DOHH2 (cell line): ENCODE data around the gene RPL15.
A peak's percentile ranks its signal among the peaks of the same experiment; 100 is the strongest.

Experiments
- H3F3A ChIP-seq: fragments of 200-600 bp; sonication (generic), shearing (Covaris generic); 2 replicates; pipeline ENCODE4 v1.6.0; 2016; ENCODE audit warnings: antibody characterized with exemption, mild to moderate bottlenecking; ENCODE audit not compliant: control insufficient read depth, insufficient read depth
- H3K27ac ChIP-seq: fragments of 200-600 bp; sonication (generic); 2 replicates; pipeline ENCODE4 v1.5.1; 2014; ENCODE audit warnings: low read depth, mild to moderate bottlenecking, low read length, moderate library complexity
- H3K27me3 ChIP-seq: fragments of 200-600 bp; sonication (generic); 2 replicates; pipeline ENCODE4 v1.6.1; 2014; ENCODE audit warnings: mild to moderate bottlenecking, low read length, mixed read lengths; ENCODE audit not compliant: control insufficient read depth
- H3K36me3 ChIP-seq: fragments of 200-600 bp; sonication (generic); 2 replicates; pipeline ENCODE4 v1.6.1; 2014; ENCODE audit warnings: mild to moderate bottlenecking, low read length, moderate library complexity, mixed read lengths; ENCODE audit not compliant: control insufficient read depth
- H3K4me1 ChIP-seq: fragments of 200-600 bp; sonication (generic); 2 replicates; pipeline ENCODE4 v1.6.1; 2014; ENCODE audit warnings: mild to moderate bottlenecking, low read length, mixed read lengths; ENCODE audit not compliant: control insufficient read depth
- H3K4me2 ChIP-seq: fragments of 200-600 bp; sonication (generic); 2 replicates; pipeline ENCODE4 v1.6.0; 2014; ENCODE audit warnings: mild to moderate bottlenecking, low read length, moderate library complexity
- H3K4me3 ChIP-seq: fragments of 200-600 bp; sonication (generic); 2 replicates; pipeline ENCODE4 v1.5.1; 2014; ENCODE audit warnings: mild to moderate bottlenecking, low read length, mixed read lengths
- H3K79me2 ChIP-seq: fragments of 200-600 bp; sonication (generic); 2 replicates; pipeline ENCODE4 v1.6.1; 2014; ENCODE audit warnings: mild to moderate bottlenecking, low read length, mixed read lengths; ENCODE audit not compliant: control insufficient read depth
- H3K9me2 ChIP-seq: fragments of 200-600 bp; sonication (generic); replicated peaks from 2 replicates; pipeline ENCODE4 v1.6.1; 2014; ENCODE audit warnings: mild to moderate bottlenecking, low read length, mixed read lengths; ENCODE audit not compliant: control insufficient read depth
- H3K9me3 ChIP-seq: fragments of 200-600 bp; sonication (generic); 2 replicates; pipeline ENCODE4 v1.6.1; 2014; ENCODE audit warnings: antibody characterized with exemption, low read length, mixed read lengths; ENCODE audit not compliant: control insufficient read depth, insufficient read depth
- H4K20me1 ChIP-seq: fragments of 200-600 bp; sonication (generic); 2 replicates; pipeline ENCODE4 v1.6.0; 2014; ENCODE audit warnings: low read depth, mild to moderate bottlenecking, antibody characterized with exemption, low read length, moderate library complexity; ENCODE audit not compliant: control insufficient read depth, insufficient read depth
- CTCF ChIP-seq: fragments of 200-600 bp; sonication (generic); IDR thresholded peaks from one replicate; pipeline ENCODE4 v1.5.1; 2014; ENCODE audit warnings: antibody characterized with exemption, mild to moderate bottlenecking, low read depth, low read length; ENCODE audit not compliant: poor library complexity, severe bottlenecking
- EZH2phosphoT487 ChIP-seq: fragments of 200-600 bp; sonication (generic); IDR thresholded peaks from 2 replicates; pipeline ENCODE4 v1.6.1; 2017; ENCODE audit warnings: borderline replicate concordance, mild to moderate bottlenecking, antibody characterized with exemption, low read length, moderate library complexity, mixed read lengths

The RPL15 gene

GRCh38 chr3:23916886-23917678 is at the start of gene RPL15, which contains the start of gene NKIRAS1:
Gene RPL15 (plus strand): TSS chr3:23917132. CDS start chr3:23917860, 728 bp downstream.
Gene NKIRAS1 (minus strand): TSS chr3:23916990. CDS start chr3:23910904, 6,086 bp downstream.
- Histone ChIP-seq H3K4me3 (peak within 1 kb of the TSS; percentile 84), H3K36me3 (peaks cover 45% of the 10 kb centered on the region), H3K9me3 (no peaks in the 10 kb centered on the region), H3K79me2 (peaks cover 50% of the 10 kb centered on the region), H3F3A (peaks cover 39% of the 10 kb centered on the region), H3K9me2 (no peaks in the 10 kb centered on the region), H3K4me1 (peaks cover 41% of the 10 kb centered on the region), H4K20me1 (peaks cover 14% of the 10 kb centered on the region), H3K27me3 (no peaks in the 10 kb centered on the region), H3K27ac (peak within 1 kb of the TSS; percentile 74), H3K4me2 (peak within 1 kb of the TSS; percentile 92)
- no peak for TF ChIP-seq EZH2phosphoT487

- Histone ChIP-seq H3K9me2 (no peaks in the 10 kb centered on the region), H3K4me3 (no peak overlapping the region), H3K4me2 (no peak overlapping the region), H3K27me3 (no peaks in the 10 kb centered on the region), H3K4me1 (peaks cover 13% of the 10 kb centered on the region), H3K9me3 (no peaks in the 10 kb centered on the region), H3K27ac (no peak overlapping the region), H3K36me3 (no peaks in the 10 kb centered on the region), H4K20me1 (0 out of 2 replicates have a peak, but pooled peaks cover 5% of the 10 kb centered on the region), H3F3A (no peaks in the 10 kb centered on the region), H3K79me2 (peaks cover 17% of the 10 kb centered on the region)
- TF ChIP-seq EZH2phosphoT487 (no peak), CTCF (peak; percentile 60)
These were observed 49.5 kb upstream of the RPL15 start for GRCh38 chr3:23867400-23867799.

GRCh38 chr3:23867838-23868237 is 49.1 kb upstream of the RPL15 start:
- Histone ChIP-seq H3K9me2 (no peaks in the 10 kb centered on the region), H3K9me3 (no peaks in the 10 kb centered on the region), H3F3A (no peaks in the 10 kb centered on the region), H3K27me3 (no peaks in the 10 kb centered on the region), H3K27ac (no peak overlapping the region), H3K79me2 (peaks cover 17% of the 10 kb centered on the region), H3K36me3 (no peaks in the 10 kb centered on the region), H3K4me3 (no peak overlapping the region), H3K4me2 (no peak overlapping the region), H4K20me1 (0 out of 2 replicates have a peak, but pooled peaks cover 5% of the 10 kb centered on the region), H3K4me1 (peaks cover 13% of the 10 kb centered on the region)
- TF ChIP-seq CTCF (no peak), EZH2phosphoT487 (no peak)
